Muscle layer of duodenum (tissue), 2 donors: ENCODE measurements around the gene MAP3K20.

Experiments
- H3K27ac ChIP-seq: one replicate; pipeline ENCODE4 v1.7.0; 2013; ENCODE audit warnings: mild to moderate bottlenecking, low read length
- H3K27me3 ChIP-seq: one replicate; pipeline ENCODE4 v1.7.0; 2013; ENCODE audit warnings: low read depth, mild to moderate bottlenecking, control low read depth, low read length
- H3K36me3 ChIP-seq, 2 donors: one replicate each; pipeline ENCODE4 v1.7.0; 2013; ENCODE audit warnings: low read length in 2 of 2, control low read depth in 1 of 2, mild to moderate bottlenecking in 1 of 2; ENCODE audit not compliant: insufficient read depth in 2 of 2, control insufficient read depth in 1 of 2
- H3K4me1 ChIP-seq, 2 donors: one replicate each; pipeline ENCODE4 v1.7.0; 2013; ENCODE audit warnings: low read length in 2 of 2, mild to moderate bottlenecking in 2 of 2, control low read depth in 1 of 2, moderate library complexity in 1 of 2; ENCODE audit not compliant: insufficient read depth in 2 of 2, control insufficient read depth in 1 of 2
- H3K4me3 ChIP-seq, 2 donors: one replicate each; pipeline ENCODE4 v1.7.0; 2013; ENCODE audit warnings: low read length in 2 of 2, low read depth in 1 of 2, mild to moderate bottlenecking in 1 of 2
- H3K9me3 ChIP-seq, 2 donors: one replicate each; pipeline ENCODE4 v1.7.0; 2013; ENCODE audit warnings: low read length in 2 of 2, control low read depth in 1 of 2, mild to moderate bottlenecking in 1 of 2; ENCODE audit not compliant: control insufficient read depth in 1 of 2
- donor health status: healthy.

MAP3K20 gene

DNA sequence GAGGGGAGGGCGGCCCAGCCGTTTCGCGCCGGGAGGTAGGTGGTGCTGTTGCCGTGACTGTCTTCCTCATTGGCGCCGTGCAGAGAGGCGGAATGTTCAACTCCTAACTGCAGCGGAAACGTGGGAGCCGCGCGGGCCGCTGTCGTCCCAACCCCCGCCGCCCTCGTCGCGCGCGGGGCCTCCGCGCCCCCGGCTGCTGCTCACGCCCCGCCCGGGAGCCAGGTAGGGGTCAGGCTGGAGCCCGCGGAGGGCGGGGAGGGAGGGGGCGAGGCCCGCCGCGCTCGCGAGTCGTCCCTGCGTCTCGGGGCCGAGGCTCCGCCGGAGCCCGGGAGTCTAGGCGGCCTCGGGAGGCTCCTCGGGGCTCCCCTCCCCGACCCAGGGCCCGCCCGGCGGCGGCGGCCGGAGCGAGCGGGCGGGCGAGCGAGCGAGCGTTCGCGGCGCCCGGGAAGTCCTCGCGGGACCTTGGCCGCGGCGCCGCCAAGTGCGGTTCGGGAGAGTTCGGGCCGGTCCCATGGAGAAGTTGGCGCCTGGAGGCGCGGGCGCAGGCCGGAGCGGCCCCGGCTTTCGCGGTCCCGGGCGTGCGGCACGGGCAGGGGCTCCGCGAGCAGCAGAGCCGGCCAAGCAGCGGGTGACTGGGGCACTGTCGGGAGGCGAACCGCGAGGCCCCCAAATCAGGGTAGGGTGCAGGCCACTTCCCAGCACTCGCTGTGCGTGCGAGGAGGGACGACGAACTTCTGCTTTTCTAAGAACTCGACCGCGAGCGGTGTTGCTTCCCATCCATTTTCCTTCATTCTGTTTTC is at the start of gene MAP3K20:
Gene MAP3K20 (plus strand): TSS at position 66 of the 800 bp plus-strand sequence. CDS start 15,186 bp downstream, outside the sequence.
- Histone ChIP-seq H3K9me3 (no peaks in the 10 kb centered on the region), H3K36me3 (peaks cover 0 to 11% of the 10 kb centered on the region in 2 donors), H3K27ac (peak within 1 kb of the TSS; percentile 98), H3K27me3 (no peaks in the 10 kb centered on the region), H3K4me3 (peak within 1 kb of the TSS; percentile 75 to 91), H3K4me1 (peaks cover 4 to 11% of the 10 kb centered on the region in 2 donors)

DNA sequence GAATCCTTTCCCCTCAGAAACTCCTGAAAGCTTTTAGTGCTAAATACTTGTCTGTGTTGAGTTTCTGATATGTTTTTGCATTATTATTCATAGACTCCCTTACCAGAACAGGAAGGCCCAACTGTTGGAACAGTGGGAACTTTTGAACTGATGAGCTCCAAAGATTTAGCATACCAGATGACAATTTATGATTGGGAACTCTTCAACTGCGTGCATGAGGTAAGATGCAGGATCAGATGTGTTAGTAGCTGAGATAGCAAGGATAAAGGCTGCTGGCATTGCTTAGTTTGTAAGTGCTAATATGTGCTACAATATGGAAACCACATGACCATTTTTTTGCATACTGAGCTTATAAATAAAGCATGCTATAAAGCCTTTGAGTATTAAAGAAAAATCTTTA is 49.2 kb upstream of the MAP3K20 start:
- no peaks in the 10 kb centered on the region for H3K9me3 ChIP-seq
- no peak overlapping the region for H3K4me3 ChIP-seq
- H3K27ac ChIP-seq, result no peak overlapping the region
- no peaks in the 10 kb centered on the region for H3K27me3 ChIP-seq
- H3K4me1 ChIP-seq, result peaks cover 0 to 11% of the 10 kb centered on the region in 2 donors
- H3K36me3 ChIP-seq, result no peaks in the 10 kb centered on the region

DNA sequence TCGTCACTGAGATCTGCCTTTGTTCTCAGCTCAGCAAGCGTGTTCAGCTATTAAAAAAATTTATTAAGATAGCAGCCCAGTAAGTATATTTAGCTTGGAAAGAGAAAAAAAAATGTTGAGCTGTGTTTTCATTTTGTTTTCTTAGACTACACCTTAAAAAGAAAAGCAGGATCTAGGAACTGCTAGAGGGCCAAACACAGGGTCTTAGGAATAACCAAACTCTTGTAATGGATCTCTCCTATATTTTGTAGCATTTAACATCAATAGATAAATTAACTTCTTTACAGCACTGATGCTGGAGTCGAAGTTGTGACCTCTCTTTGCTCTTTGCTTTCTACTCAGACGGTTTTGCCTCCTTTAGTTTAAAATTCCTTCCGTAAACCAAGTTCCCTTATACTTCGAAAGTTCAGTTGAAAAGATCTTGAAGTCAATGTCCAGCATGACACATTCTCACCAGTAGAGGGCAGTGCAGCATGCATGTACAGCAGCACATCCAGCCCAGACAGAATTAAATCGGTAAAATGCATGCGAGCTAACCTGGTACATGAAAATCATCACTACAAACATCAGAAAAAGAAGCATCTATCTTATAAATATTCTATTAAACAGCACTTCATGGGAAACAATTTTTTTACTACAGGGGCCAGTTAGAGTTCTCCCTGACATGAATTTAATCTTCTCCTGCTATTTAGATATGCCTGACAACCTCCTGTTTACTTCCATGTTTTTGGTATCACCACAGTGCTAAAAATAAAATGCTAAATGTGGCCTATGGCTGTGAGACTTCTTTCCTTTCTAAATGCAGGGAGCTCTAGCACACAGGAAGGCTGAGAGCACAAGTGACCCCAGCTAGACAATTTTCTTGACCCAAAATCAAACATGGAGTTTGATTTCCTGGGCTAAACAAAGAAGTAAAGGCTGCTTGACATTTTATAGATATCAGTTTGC is 48.2 kb upstream of the MAP3K20 start:
- Histone ChIP-seq H3K4me1 (peaks cover 0 to 11% of the 10 kb centered on the region in 2 donors), H3K27me3 (no peaks in the 10 kb centered on the region), H3K4me3 (no peak overlapping the region), H3K27ac (peak overlapping the region; percentile 64), H3K9me3 (no peaks in the 10 kb centered on the region), H3K36me3 (no peaks in the 10 kb centered on the region)

DNA sequence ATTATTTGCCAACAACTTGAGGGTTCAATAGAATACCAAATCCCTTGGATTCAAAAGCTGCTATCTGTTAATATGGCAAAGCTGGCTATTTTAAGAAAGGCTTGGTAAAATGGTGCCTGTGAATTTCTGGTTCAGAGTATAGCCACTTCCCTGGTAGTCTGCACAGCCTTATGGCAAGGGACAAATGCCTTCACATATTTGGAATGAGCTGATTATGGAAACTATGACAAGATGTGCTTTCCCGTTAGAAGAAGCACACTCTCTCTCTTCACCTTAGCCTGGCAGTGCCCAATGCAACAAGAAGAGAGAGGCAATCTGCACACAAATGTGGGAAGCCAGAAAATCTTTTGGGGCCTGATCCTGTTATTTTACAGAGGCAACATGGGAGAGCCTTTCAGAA is 47.5 kb upstream of the MAP3K20 start:
- H3K4me3 ChIP-seq, result no peak overlapping the region
- peak overlapping the region; percentile 64 for H3K27ac ChIP-seq
- no peaks in the 10 kb centered on the region for H3K9me3 ChIP-seq
- no peaks in the 10 kb centered on the region for H3K27me3 ChIP-seq
- peaks cover 0 to 11% of the 10 kb centered on the region in 2 donors for H3K4me1 ChIP-seq
- H3K36me3 ChIP-seq, result no peaks in the 10 kb centered on the region

DNA sequence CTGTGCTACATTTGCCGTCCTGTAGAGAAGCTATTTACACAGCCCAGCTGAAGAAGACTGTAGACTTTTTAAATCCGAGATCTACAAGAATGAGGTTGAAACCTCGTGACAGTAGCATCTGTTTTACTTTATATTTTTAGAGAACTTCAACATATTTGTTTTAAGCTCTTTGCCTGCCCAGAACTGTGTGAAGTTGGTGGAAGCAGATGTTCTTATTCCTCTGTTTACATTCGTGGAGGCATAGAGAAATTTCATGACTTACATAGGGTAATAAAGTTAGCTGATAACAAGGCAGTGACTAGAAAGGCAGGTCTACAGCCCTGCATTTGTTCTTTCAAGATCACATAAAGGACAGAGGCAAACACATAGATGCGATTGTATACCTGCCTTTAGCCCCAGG is 47.0 kb upstream of the MAP3K20 start:
- H3K4me3 ChIP-seq, result no peak overlapping the region
- no peak overlapping the region for H3K27ac ChIP-seq

GRCh38 chr2:173030561-173031490 is 44.8 kb upstream of the MAP3K20 start:
- H3K4me3 ChIP-seq, result no peak overlapping the region
- no peaks in the 10 kb centered on the region for H3K36me3 ChIP-seq
- peaks cover 0 to 11% of the 10 kb centered on the region in 2 donors for H3K4me1 ChIP-seq
- H3K9me3 ChIP-seq, result no peaks in the 10 kb centered on the region
- no peak overlapping the region for H3K27ac ChIP-seq
- H3K27me3 ChIP-seq, result no peaks in the 10 kb centered on the region

More for the DNA sequence above, 47.0 kb upstream of the MAP3K20 start:
- H3K36me3 ChIP-seq, result no peaks in the 10 kb centered on the region
- peaks cover 0 to 11% of the 10 kb centered on the region in 2 donors for H3K4me1 ChIP-seq
- no peaks in the 10 kb centered on the region for H3K9me3 ChIP-seq
- no peaks in the 10 kb centered on the region for H3K27me3 ChIP-seq

- Histone ChIP-seq H3K36me3 (no peaks in the 10 kb centered on the region), H3K4me1 (peaks cover 0 to 11% of the 10 kb centered on the region in 2 donors), H3K9me3 (no peaks in the 10 kb centered on the region), H3K27ac (no peak overlapping the region), H3K4me3 (no peak overlapping the region), H3K27me3 (no peaks in the 10 kb centered on the region)
Observed at GRCh38 chr2:173032032-173032431, 43.6 kb upstream of the MAP3K20 start.

- peaks cover 0 to 5% of the 10 kb centered on the region in 2 donors for H3K4me1 ChIP-seq
- H3K9me3 ChIP-seq, result no peaks in the 10 kb centered on the region
- no peak overlapping the region for H3K27ac ChIP-seq
- H3K36me3 ChIP-seq, result no peaks in the 10 kb centered on the region
- no peak overlapping the region for H3K4me3 ChIP-seq
- no peaks in the 10 kb centered on the region for H3K27me3 ChIP-seq
Observed at GRCh38 chr2:173033084-173033483, 42.6 kb upstream of the MAP3K20 start.

GRCh38 chr2:173034143-173034542 is 41.5 kb upstream of the MAP3K20 start:
- Histone ChIP-seq H3K27ac (no peak overlapping the region), H3K36me3 (no peaks in the 10 kb centered on the region), H3K9me3 (no peaks in the 10 kb centered on the region), H3K4me1 (no peaks in the 10 kb centered on the region), H3K4me3 (no peak overlapping the region), H3K27me3 (no peaks in the 10 kb centered on the region)

DNA sequence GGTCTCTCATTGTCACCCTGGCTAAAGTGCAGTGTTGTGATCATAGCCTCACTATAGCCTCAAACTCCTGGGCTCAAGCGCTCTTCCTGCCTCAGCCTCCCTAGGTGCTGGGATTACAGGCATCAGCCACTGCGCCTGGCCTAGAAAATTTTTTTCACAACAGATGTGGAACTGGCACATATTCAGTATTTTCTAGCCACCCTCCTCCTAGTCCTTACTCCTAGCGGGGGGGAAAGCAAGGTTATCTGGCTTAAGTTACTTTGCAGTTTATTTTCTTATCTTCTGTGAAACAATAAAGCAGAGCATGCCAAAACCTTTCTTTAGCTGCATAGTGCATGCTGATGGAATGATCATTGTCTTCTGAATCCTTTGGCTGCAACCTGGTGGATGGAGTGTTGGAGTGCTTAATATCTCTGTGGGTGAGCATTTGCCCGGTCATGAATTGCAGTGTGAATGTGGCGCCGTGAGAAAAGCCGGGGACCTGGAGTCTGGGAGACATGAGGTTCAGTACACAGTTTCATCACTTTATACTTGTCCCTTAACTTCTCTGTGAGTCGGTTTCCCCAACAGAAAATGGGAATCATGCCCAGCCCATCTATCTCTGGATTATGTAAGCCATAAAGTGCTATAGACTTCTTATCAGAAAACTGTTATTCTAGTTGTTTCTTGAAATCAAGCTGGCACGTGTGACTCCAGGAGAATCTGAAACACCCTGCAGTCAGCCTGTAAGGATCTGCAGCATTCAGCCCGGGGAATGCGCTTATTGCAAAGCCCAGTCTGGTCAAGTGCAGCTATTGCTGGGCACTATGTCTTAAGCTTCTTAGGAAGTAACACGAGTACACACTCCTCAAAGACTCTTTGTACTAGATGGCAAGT is 38.2 kb upstream of the MAP3K20 start:
- Histone ChIP-seq H3K9me3 (no peaks in the 10 kb centered on the region), H3K27me3 (no peaks in the 10 kb centered on the region), H3K4me1 (no peaks in the 10 kb centered on the region), H3K4me3 (no peak overlapping the region), H3K36me3 (no peaks in the 10 kb centered on the region), H3K27ac (no peak overlapping the region)
